Upper lobe of right lung (tissue), 1 donor: ENCODE data around the gene CLEC16A. TPM values are rescaled to one million over a fixed set of nuclear protein-coding genes. Genes with fewer than 3 reads are reported as not detected.
A peak's percentile ranks its signal among the peaks of the same experiment; 100 is the strongest.
"Not testable (repeated sequence)": the region's sequence is repeated elsewhere in the genome, so short reads cannot be mapped to it uniquely, and the experiment has no call there.

Experiments used
- ATAC-seq: fragments of 200-7000 bp; cut with Tn5 transposase; one replicate; pipeline ENCODE4 v1.9.1; 2020; ENCODE audit warnings: mild to moderate bottlenecking, moderate library complexity
- DNase-seq: peaks from one replicate; pipeline ENCODE4 v3.0.0-alpha.2; 2020
- H3K27ac ChIP-seq: fragments of 200-600 bp; one replicate; pipeline ENCODE4 v1.8.0; 2022
- H3K27me3 ChIP-seq: fragments of 200-600 bp; one replicate; pipeline ENCODE4 v1.8.0; 2022; ENCODE audit warnings: mild to moderate bottlenecking
- H3K36me3 ChIP-seq: fragments of 200-600 bp; one replicate; pipeline ENCODE4 v1.8.0; 2022
- H3K4me1 ChIP-seq: fragments of 200-600 bp; one replicate; pipeline ENCODE4 v1.8.0; 2022
- H3K4me3 ChIP-seq: fragments of 200-600 bp; one replicate; pipeline ENCODE4 v1.8.0; 2022; ENCODE audit warnings: mild to moderate bottlenecking
- H3K9me3 ChIP-seq: fragments of 200-600 bp; one replicate; pipeline ENCODE4 v1.8.0; 2022
- intact Hi-C: fragments of 100-400 bp; cut with DNase I; formaldehyde crosslinking; loops from one replicate; pipeline ENCODE4 v1.11.0; 2022
- total RNA-seq: library from RNA; stranded (reverse); fragmentation: NEBNext Ultra II Directional; extraction: Animal tissue kit (Norgen Biotek cat#: 25700); gene quantifications from one replicate; pipeline ENCODE4 v1.2.1, GENCODE V29; 2021
- TF ChIP-seq, protein P1 (sequence below): fragments of 200-600 bp; IDR thresholded peaks from one replicate; pipeline ENCODE4 v1.8.0; 2022; ENCODE audit warnings: antibody characterized with exemption
- donor health status: DM: no; HTN: yes; CAD: no; lungs with severe emphysema.

The CLEC16A gene
- total RNA-seq, 1 donor from 2014 or later, result 36.9 TPM

DNA sequence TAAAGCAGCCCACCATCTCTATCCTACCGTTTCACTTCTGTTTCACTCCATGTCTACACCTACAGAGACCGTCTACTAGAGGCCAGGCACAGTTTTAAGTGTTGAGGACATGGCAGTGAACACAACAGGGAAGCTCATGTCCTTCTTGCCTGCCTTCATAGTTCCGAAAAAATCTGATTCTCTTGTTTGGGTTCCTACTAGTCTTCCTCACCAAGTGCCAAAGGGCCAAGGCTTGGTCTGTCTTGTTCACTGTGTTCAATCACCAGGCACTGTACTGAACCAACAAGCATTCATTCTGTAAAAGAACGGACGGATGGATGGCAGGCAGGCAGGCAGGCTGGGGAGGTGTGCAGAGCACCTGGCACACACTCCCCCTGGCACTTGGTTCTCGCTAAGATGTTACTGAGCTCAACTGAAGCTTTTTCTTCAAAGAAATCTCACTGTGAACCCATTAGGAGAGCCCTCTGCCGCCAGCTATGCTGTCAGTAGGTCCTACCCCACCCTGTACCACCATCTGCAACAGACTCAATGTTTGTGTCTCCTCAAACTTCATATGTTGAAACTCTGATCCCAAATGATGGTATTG lies 4.6 kb upstream of the CLEC16A start:
- TF ChIP-seq, protein P1, sequence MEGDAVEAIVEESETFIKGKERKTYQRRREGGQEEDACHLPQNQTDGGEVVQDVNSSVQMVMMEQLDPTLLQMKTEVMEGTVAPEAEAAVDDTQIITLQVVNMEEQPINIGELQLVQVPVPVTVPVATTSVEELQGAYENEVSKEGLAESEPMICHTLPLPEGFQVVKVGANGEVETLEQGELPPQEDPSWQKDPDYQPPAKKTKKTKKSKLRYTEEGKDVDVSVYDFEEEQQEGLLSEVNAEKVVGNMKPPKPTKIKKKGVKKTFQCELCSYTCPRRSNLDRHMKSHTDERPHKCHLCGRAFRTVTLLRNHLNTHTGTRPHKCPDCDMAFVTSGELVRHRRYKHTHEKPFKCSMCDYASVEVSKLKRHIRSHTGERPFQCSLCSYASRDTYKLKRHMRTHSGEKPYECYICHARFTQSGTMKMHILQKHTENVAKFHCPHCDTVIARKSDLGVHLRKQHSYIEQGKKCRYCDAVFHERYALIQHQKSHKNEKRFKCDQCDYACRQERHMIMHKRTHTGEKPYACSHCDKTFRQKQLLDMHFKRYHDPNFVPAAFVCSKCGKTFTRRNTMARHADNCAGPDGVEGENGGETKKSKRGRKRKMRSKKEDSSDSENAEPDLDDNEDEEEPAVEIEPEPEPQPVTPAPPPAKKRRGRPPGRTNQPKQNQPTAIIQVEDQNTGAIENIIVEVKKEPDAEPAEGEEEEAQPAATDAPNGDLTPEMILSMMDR, result no peak
- H3K4me1 ChIP-seq, result peaks cover 74% of the 10 kb centered on the region

GRCh38 chr16:10940501-10941079 lies 3.8 kb upstream of the CLEC16A start:
- intact Hi-C loops, result no loop called here
- Histone ChIP-seq H3K36me3 (no peaks in the 10 kb centered on the region), H3K27ac (peak overlapping the region; percentile 84), H3K9me3 (no peaks in the 10 kb centered on the region), H3K4me3 (peak overlapping the region; percentile 70), H3K4me1 (peaks cover 73% of the 10 kb centered on the region), H3K27me3 (no peaks in the 10 kb centered on the region)
- TF ChIP-seq, protein P1, result no peak
- no peak for ATAC-seq
- DNase-seq, result peak; percentile 65

More for the DNA sequence above, 4.6 kb upstream of the CLEC16A start:
- no peak for ATAC-seq
- Histone ChIP-seq H3K9me3 (no peaks in the 10 kb centered on the region), H3K27me3 (no peaks in the 10 kb centered on the region), H3K27ac (peak overlapping the region; percentile 58), H3K4me3 (peak overlapping the region; percentile 70), H3K36me3 (no peaks in the 10 kb centered on the region)
- DNase-seq, result peak; percentile 41
- intact Hi-C loops, result no loop called here

GRCh38 chr16:10941127-10941933 lies 3.0 kb upstream of the CLEC16A start:
- Histone ChIP-seq H3K27ac (peak overlapping the region; percentile 84), H3K4me3 (peak overlapping the region; percentile 70), H3K4me1 (peaks cover 74% of the 10 kb centered on the region), H3K9me3 (no peaks in the 10 kb centered on the region), H3K27me3 (no peaks in the 10 kb centered on the region), H3K36me3 (no peaks in the 10 kb centered on the region)
- DNase-seq (peak; percentile 70), ATAC-seq (no peak)
- intact Hi-C loops, result no loop called here
- TF ChIP-seq, protein P1, result no peak

- H3K4me1 ChIP-seq, result peaks cover 69% of the 10 kb centered on the region
- peak overlapping the region; percentile 70 for H3K4me3 ChIP-seq
- intact Hi-C loops, ATAC-seq, H3K36me3 ChIP-seq, H3K27me3 ChIP-seq, H3K9me3 ChIP-seq, DNase-seq: not testable (repeated sequence)
- peak overlapping the region; percentile 84 for H3K27ac ChIP-seq
Observed at GRCh38 chr16:10941935-10942351, 2.4 kb upstream of the CLEC16A start.

DNA sequence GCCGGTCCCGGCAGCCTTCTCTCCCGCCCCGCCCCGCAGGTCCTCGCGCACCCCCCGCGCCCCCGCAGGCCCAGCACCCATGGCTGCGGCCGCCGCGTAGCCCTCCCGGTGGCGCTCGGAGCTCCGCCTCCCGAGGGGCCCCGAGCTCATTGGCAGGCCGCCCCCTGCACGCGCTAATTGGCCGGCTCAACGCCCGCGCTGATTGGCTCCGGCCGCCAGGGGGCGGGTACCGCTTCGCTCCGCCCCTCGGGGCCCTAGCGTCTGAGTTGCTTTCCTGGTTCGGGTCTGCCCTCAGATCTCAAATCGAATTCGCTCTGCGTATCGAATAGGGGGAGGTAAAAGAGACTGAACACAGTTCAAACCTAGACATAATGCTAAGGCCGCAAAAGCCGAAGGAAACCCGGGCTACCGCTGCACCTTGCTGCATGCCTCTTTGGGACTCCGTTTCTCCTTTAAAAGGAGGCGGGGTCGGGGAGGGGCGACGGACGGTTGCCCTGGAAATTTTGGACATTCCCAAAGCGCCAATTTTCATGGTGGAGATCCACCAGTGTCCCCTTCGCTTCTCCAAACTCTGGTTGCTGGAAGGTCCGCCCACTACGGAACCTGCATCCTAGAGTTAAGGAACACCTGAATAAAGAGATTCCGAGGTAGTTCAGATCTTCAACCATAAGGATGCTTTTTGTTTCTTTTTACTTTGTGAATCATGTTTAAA lies 1.9 kb upstream of the CLEC16A start, which contains the start of gene DEXI:
Gene DEXI, minus strand, starts transcription at position 117 of the 712 bp plus-strand sequence. CDS start 463 bp downstream, outside the sequence.
- peak within 1 kb of the TSS; percentile 70 for H3K4me3 ChIP-seq
- peak within 1 kb of the TSS; percentile 84 for H3K27ac ChIP-seq
- ATAC-seq (peak; percentile 85), DNase-seq (peak; percentile 98)
- intact Hi-C loops, result no loop called here
- H3K27me3 ChIP-seq, result no peaks in the 10 kb centered on the region
- H3K36me3 ChIP-seq, result no peaks in the 10 kb centered on the region
- TF ChIP-seq, protein P1, result peak; percentile 40
- no peaks in the 10 kb centered on the region for H3K9me3 ChIP-seq
- peaks cover 66% of the 10 kb centered on the region for H3K4me1 ChIP-seq
